ENCODE measurements around the gene LOXHD1.

- TF ChIP-seq, protein P1, sequence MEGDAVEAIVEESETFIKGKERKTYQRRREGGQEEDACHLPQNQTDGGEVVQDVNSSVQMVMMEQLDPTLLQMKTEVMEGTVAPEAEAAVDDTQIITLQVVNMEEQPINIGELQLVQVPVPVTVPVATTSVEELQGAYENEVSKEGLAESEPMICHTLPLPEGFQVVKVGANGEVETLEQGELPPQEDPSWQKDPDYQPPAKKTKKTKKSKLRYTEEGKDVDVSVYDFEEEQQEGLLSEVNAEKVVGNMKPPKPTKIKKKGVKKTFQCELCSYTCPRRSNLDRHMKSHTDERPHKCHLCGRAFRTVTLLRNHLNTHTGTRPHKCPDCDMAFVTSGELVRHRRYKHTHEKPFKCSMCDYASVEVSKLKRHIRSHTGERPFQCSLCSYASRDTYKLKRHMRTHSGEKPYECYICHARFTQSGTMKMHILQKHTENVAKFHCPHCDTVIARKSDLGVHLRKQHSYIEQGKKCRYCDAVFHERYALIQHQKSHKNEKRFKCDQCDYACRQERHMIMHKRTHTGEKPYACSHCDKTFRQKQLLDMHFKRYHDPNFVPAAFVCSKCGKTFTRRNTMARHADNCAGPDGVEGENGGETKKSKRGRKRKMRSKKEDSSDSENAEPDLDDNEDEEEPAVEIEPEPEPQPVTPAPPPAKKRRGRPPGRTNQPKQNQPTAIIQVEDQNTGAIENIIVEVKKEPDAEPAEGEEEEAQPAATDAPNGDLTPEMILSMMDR (IDR thresholded peaks at IDR 0.05), result no peak
- no peak for TF ChIP-seq POLR2A (IDR thresholded peaks at IDR 0.05)
Measured at GRCh38 chr18:46609048-46609447, 48.0 kb downstream of the LOXHD1 start.
